Measurements from ENCODE around the gene C2CD5.

C2CD5 gene

DNA sequence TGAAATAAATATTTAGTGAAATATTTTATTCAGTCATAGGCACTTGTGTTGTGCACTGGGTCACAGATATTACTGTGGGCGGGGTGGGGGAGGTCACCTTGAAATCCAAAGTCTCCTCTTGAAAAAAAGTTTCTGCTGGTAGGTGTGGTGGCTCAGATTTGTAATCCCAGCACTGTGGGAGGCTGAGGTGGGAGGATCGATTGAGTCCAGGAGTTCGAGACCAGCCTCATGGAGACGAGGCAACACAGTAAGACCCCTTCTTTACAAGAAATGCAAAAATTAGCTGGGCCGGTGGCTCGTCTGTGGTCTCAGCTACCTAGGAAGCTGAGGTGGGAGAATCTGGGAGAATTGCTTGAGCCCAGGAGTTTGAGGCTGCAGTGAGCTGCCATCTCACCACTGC is 913 bp upstream of the C2CD5 start:
- no peak for DNase-seq (ENCODE audit: low read depth)
- TF ChIP-seq, protein P1, sequence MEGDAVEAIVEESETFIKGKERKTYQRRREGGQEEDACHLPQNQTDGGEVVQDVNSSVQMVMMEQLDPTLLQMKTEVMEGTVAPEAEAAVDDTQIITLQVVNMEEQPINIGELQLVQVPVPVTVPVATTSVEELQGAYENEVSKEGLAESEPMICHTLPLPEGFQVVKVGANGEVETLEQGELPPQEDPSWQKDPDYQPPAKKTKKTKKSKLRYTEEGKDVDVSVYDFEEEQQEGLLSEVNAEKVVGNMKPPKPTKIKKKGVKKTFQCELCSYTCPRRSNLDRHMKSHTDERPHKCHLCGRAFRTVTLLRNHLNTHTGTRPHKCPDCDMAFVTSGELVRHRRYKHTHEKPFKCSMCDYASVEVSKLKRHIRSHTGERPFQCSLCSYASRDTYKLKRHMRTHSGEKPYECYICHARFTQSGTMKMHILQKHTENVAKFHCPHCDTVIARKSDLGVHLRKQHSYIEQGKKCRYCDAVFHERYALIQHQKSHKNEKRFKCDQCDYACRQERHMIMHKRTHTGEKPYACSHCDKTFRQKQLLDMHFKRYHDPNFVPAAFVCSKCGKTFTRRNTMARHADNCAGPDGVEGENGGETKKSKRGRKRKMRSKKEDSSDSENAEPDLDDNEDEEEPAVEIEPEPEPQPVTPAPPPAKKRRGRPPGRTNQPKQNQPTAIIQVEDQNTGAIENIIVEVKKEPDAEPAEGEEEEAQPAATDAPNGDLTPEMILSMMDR (IDR thresholded peaks at IDR 0.05; ENCODE audit: low read length, missing control alignments), result no peak
- no peak overlapping the region for H3K4me3 ChIP-seq (replicated peaks; ENCODE audit: low read depth, low read length)

GRCh38 chr12:22543246-22544037 is 900 bp downstream of the C2CD5 start:
- TF ChIP-seq, protein P1 (IDR thresholded peaks at IDR 0.05; ENCODE audit: low read length, missing control alignments), result no peak
- DNase-seq (ENCODE audit: low read depth), result peak; percentile 19
- peak overlapping the region; percentile 93 for H3K4me3 ChIP-seq (replicated peaks; ENCODE audit: low read depth, low read length)

DNA sequence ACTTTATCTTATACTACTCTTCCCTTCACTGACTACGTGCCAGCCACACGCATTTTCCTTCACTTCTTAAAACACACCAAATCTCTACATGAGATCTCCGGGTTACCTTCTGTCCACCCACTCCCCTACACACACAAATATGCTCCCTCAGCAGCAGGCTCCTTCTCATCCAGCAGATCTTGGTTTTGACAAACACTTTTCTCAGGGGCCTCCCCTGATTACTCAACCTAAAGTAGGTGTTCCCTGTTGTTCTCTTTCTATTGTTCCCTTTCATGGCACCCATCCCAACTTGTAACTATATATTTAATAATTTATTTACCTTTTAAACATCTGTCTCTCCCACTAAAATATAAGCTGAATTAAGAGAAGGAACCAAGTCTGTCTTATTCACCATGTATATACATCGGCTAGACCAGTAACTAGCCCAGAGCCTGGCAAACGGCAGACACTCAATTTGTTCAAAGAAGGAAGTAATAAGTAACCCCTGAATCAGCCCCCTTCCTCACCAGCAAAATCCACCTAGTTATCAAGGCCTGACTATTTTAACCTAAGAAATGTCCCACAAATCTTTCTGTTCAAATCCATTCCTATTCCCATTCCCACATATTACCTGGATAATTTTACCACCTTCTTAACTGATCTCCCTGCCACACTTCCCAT is 2.7 kb downstream of the C2CD5 start:
- no peak overlapping the region for H3K4me3 ChIP-seq (replicated peaks; ENCODE audit: low read depth, low read length)
- DNase-seq (ENCODE audit: low read depth), result peak; percentile 31
- TF ChIP-seq, protein P1 (IDR thresholded peaks at IDR 0.05; ENCODE audit: low read length, missing control alignments), result no peak

GRCh38 chr12:22539055-22539454 is 5.3 kb downstream of the C2CD5 start:
- TF ChIP-seq, protein P1 (IDR thresholded peaks at IDR 0.05; ENCODE audit: low read length, missing control alignments), result no peak
- DNase-seq (ENCODE audit: low read depth), result no peak
- H3K4me3 ChIP-seq (replicated peaks; ENCODE audit: low read depth, low read length), result no peak overlapping the region

DNA sequence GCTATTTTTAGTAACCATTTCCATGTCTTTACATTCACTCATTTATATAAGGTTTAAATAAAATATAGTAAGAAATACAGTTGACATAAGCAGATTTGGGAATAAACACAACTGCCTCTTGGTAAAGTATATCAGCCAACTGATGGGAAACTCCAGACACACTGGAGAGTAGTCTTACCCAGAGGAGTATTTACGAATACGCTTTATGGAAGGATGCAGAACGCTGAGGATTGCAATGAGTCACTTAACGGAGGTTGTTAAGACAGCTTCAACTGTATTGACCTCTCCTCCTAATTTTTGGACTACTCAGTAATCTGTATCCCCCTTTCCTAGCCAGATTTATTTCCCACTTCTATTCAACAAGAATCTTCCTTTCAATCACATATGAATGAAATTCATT is 6.0 kb downstream of the C2CD5 start:
- TF ChIP-seq, protein P1 (IDR thresholded peaks at IDR 0.05; ENCODE audit: low read length, missing control alignments), result no peak
- DNase-seq (ENCODE audit: low read depth), result no peak
- H3K4me3 ChIP-seq (replicated peaks; ENCODE audit: low read depth, low read length), result no peak overlapping the region

- TF ChIP-seq, protein P1 (IDR thresholded peaks at IDR 0.05; ENCODE audit: low read length, missing control alignments), result no peak
- no peak for DNase-seq (ENCODE audit: low read depth)
- H3K4me3 ChIP-seq (replicated peaks; ENCODE audit: low read depth, low read length), result no peak overlapping the region
Measured at GRCh38 chr12:22536971-22537544, 7.3 kb downstream of the C2CD5 start.

All from fibroblast of pulmonary artery (primary cell).